Upper lobe of left lung (tissue), 6 donors: ENCODE measurements around the gene TTC7B. TPM values are rescaled to one million over a fixed set of nuclear protein-coding genes. Genes with fewer than 3 reads are reported as not detected.

Experiments
- ATAC-seq, 2 donors: fragments of 200-7000 bp; cut with Tn5 transposase; one replicate each; pipeline ENCODE4 v1.9.1; 2022; ENCODE audit warnings: mild to moderate bottlenecking in 2 of 2, moderate library complexity in 2 of 2; ENCODE audit not compliant: low FRiP score in 2 of 2
- DNase-seq, 2 donors: peaks; one replicate each; pipeline ENCODE4 v3.0.0-alpha.2; 2019 to 2020
- H3K27ac ChIP-seq, 4 donors: fragments of 200-600 bp; sonication (generic); one replicate each; pipeline ENCODE4 v1.5.1; 2016 to 2019
- H3K27me3 ChIP-seq, 4 donors: fragments of 200-600 bp; sonication (generic); one replicate each; pipeline ENCODE4 v1.5.1; 2017 to 2019
- H3K36me3 ChIP-seq, 4 donors: fragments of 200-600 bp; sonication (generic); one replicate each; pipeline ENCODE4 v1.5.1; 2016 to 2019
- H3K4me1 ChIP-seq, 4 donors: fragments of 200-600 bp; sonication (generic); one replicate each; pipeline ENCODE4 v1.5.1; 2018 to 2019
- H3K4me3 ChIP-seq, 4 donors: fragments of 200-600 bp; sonication (generic); one replicate each; pipeline ENCODE4 v1.5.1; 2017 to 2019; ENCODE audit warnings: mild to moderate bottlenecking in 2 of 4, moderate library complexity in 1 of 4
- H3K9me3 ChIP-seq, 4 donors: fragments of 200-600 bp; sonication (generic); one replicate each; pipeline ENCODE4 v1.5.1; 2018 to 2019
- EP300 ChIP-seq, 4 donors: sonication (generic); formaldehyde crosslinking; IDR thresholded peaks; one replicate each; pipeline ENCODE4 v1.5.1; 2017; ENCODE audit warnings: antibody characterized with exemption in 4 of 4, control low read depth in 2 of 4
- POLR2A ChIP-seq, 4 donors: fragments of 450-650 bp; IDR thresholded peaks; one replicate each; pipeline ENCODE4 v1.5.1; 2016 to 2017; ENCODE audit warnings: antibody characterized with exemption in 4 of 4, mild to moderate bottlenecking in 2 of 4
- POLR2AphosphoS5 ChIP-seq, 2 donors: sonication (generic); formaldehyde crosslinking; IDR thresholded peaks; one replicate each; pipeline ENCODE4 v1.5.1; 2017; ENCODE audit warnings: antibody characterized with exemption in 2 of 2
- WGBS, 2 donors: methylation state at CpG; one replicate each; pipeline ENCODE4 v1.1.5; 2017 to 2018; 5-methylcytosine and 5-hydroxymethylcytosine counted together
- total RNA-seq, 6 donors: library from RNA; depleted of rRNA in 4 of 6; stranded (reverse); fragments of >200 nt in 4 of 6; gene quantifications; one replicate each; pipeline versions ENCODE4 v1.1.0 to v1.2.1, GENCODE V29; 2016 to 2021
- TF ChIP-seq, protein P1 (sequence below), 6 experiments: fragments of 450-650 bp in 4 of 6; fragments of 200-600 bp in 2 of 6; sonication (generic) in 2 of 6; IDR thresholded peaks; one replicate each; pipeline ENCODE4 v1.5.1; 2016 to 2019; ENCODE audit warnings: antibody characterized with exemption in 6 of 6
- donor health status: DM: no; HTN: no; CAD: no; lungs with moderate emphysema.
- donor health status: DM: no; HTN: yes; CAD: no; lungs with severe emphysema.

TTC7B gene
- total RNA-seq, 6 donors from 2014 or later, result 13.5 to 87.3 (median 37.5) TPM

DNA sequence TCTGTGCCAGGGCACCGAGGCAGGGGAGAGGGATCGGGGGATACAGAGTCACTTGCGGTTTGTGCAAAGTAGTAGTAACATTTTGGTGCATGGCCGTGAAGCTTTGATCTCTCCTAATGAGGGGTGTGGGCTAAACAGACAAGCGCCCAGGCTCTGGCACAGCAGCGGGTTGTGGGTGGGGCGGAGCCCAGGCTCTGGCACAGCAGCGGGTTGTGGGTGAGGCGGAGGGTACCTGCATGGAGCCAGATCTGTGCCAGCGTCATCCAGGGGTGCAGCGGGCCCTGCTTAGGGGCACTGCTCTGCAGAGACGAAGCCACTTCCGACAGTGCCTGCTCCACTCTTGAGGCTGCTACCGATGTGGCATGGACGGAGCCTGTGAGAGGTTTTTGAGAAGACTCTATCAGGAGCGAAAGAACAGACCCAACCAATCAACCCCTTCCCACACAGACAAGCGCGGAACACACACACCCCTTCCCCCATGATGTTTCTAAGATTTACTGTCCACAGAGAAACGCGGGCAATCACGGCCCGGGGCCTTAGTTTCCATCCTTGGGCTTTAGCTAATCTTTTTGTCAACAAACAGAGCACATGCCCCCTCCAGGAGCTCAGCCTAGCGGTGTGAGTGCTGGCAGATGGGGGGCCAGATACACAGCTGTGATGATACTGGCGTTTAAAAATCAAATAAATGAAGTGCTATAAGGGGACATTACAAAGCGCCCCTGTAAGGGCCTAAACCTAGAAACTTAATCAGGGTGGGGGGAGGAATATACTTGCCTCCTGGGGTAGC is 222.8 kb downstream of the TTC7B start:
- no peaks in the 10 kb centered on the region for H3K4me1 ChIP-seq
- no peaks in the 10 kb centered on the region for H3K9me3 ChIP-seq
- no peak overlapping the region for H3K27ac ChIP-seq
- peak in 1 of 2 donors; percentile 32 for ATAC-seq
- peaks cover 0 to 10% (median 0%) of the 10 kb centered on the region in 4 donors for H3K36me3 ChIP-seq
- H3K27me3 ChIP-seq, result no peaks in the 10 kb centered on the region
- 91 to 93% methylated on average over 22 to 23 of the region's 25 CpGs for WGBS, 2 donors
- DNase-seq, result peak in 1 of 2 donors; percentile 73
- TF ChIP-seq POLR2A (IDR thresholded peaks at IDR 0.05), result no peak
- no peak for TF ChIP-seq EP300 (IDR thresholded peaks at IDR 0.05)
- TF ChIP-seq, protein P1, sequence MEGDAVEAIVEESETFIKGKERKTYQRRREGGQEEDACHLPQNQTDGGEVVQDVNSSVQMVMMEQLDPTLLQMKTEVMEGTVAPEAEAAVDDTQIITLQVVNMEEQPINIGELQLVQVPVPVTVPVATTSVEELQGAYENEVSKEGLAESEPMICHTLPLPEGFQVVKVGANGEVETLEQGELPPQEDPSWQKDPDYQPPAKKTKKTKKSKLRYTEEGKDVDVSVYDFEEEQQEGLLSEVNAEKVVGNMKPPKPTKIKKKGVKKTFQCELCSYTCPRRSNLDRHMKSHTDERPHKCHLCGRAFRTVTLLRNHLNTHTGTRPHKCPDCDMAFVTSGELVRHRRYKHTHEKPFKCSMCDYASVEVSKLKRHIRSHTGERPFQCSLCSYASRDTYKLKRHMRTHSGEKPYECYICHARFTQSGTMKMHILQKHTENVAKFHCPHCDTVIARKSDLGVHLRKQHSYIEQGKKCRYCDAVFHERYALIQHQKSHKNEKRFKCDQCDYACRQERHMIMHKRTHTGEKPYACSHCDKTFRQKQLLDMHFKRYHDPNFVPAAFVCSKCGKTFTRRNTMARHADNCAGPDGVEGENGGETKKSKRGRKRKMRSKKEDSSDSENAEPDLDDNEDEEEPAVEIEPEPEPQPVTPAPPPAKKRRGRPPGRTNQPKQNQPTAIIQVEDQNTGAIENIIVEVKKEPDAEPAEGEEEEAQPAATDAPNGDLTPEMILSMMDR (IDR thresholded peaks at IDR 0.05), result no peak
- TF ChIP-seq POLR2AphosphoS5 (IDR thresholded peaks at IDR 0.05), result no peak
- no peak overlapping the region for H3K4me3 ChIP-seq

DNA sequence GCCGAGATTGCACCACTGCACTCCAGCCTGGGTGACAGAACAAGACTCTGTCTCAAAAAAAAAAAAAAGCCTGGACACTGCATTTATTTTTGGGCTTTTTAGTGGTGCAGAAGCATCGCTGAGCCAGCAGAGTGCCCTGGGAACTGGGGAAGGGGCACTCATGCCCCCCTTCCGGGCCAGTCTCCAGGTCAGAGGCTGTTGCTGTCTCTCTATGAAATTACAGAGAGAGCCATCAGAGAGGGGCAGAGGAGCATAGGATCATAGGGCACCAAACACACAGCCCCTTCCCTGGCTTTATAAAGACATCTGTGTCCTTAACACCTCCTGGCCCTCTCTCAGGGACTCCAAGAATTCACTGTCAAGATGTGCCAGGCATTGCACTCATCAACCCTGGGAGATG is 223.6 kb downstream of the TTC7B start:
- Histone ChIP-seq H3K9me3 (no peaks in the 10 kb centered on the region), H3K4me3 (no peak overlapping the region), H3K4me1 (no peaks in the 10 kb centered on the region), H3K27ac (no peak overlapping the region), H3K36me3 (peaks cover 0 to 12% (median 0%) of the 10 kb centered on the region in 4 donors), H3K27me3 (no peaks in the 10 kb centered on the region)
- TF ChIP-seq EP300 (IDR thresholded peaks at IDR 0.05), result no peak
- TF ChIP-seq, protein P1 (IDR thresholded peaks at IDR 0.05), result no peak
- no peak for TF ChIP-seq POLR2AphosphoS5 (IDR thresholded peaks at IDR 0.05)
- no peak for TF ChIP-seq POLR2A (IDR thresholded peaks at IDR 0.05)
- WGBS, 2 donors, result 93 to 100% methylated on average over 3 of the region's 3 CpGs
- ATAC-seq (no peak), DNase-seq (no peak)

DNA sequence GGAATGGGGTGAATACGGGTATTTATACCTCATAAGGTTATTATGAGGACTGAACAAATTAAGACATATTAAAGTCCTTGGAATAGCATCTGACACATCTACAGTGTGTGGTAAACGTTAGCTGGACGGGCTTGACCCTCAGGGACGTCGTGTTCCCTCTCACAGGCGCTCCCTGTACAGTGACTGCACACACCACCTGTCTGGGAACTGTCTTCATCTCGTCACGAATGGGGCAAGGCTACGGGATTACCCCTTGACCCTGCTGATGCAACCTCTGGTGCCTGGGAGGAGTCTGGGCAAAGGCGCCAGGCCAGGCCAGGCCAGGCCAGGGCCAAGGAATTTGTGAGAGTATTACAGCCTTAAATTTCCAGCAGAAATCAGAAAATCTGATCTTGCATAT is 228.3 kb downstream of the TTC7B start:
- no peaks in the 10 kb centered on the region for H3K27me3 ChIP-seq
- DNase-seq (peak in 1 of 2 donors; percentile 46), ATAC-seq (peak in 1 of 2 donors; percentile 45)
- H3K27ac ChIP-seq, result no peak overlapping the region
- H3K36me3 ChIP-seq, result peaks cover 0 to 12% (median 0%) of the 10 kb centered on the region in 4 donors
- WGBS, 2 donors, result 90 to 97% methylated on average over 10 of the region's 10 CpGs
- TF ChIP-seq POLR2AphosphoS5 (IDR thresholded peaks at IDR 0.05) (peak; percentile 31 to 62), POLR2A (IDR thresholded peaks at IDR 0.05) (no peak)
- no peaks in the 10 kb centered on the region for H3K4me1 ChIP-seq
- H3K9me3 ChIP-seq, result no peaks in the 10 kb centered on the region
- H3K4me3 ChIP-seq, result no peak overlapping the region

DNA sequence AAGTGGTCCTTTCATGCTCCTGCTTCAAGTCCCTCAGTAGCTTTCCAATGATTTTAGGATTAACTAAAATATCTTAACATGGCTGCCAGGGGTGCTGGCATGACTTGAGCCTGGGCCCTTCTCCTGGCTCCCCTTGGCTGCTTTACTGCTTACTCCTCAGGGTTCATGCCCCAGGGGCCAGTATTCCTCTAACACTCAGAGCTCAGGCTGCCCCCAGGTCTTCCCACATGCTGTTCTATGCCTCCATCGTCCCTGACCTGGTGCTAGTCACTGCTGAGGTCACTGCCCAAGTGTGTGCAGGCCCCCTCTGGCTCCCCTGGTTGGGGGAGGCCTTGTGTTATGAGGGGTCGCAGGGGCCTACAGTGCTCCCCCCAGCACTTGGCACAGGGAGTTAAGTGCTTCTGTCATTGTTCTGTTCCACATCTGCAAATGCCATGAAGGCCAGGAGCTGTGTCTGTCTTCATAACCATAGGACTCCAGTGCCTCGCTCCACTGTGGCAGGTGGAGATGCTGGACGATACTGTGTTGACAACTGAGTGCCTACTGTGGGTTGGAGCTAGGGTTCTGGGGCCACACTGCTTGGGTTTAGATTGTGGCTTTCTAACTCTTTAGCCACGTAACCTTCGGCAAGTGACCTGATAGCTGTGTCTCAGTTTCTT is 228.8 kb downstream of the TTC7B start:
- Histone ChIP-seq H3K36me3 (peaks cover 0 to 12% (median 0%) of the 10 kb centered on the region in 4 donors), H3K4me1 (no peaks in the 10 kb centered on the region), H3K27ac (no peak overlapping the region), H3K4me3 (no peak overlapping the region), H3K27me3 (no peaks in the 10 kb centered on the region), H3K9me3 (no peaks in the 10 kb centered on the region)
- TF ChIP-seq EP300 (IDR thresholded peaks at IDR 0.05), result no peak
- no peak for ATAC-seq
- 94 to 97% methylated on average over 5 to 6 of the region's 6 CpGs for WGBS, 2 donors
- no peak for DNase-seq

DNA sequence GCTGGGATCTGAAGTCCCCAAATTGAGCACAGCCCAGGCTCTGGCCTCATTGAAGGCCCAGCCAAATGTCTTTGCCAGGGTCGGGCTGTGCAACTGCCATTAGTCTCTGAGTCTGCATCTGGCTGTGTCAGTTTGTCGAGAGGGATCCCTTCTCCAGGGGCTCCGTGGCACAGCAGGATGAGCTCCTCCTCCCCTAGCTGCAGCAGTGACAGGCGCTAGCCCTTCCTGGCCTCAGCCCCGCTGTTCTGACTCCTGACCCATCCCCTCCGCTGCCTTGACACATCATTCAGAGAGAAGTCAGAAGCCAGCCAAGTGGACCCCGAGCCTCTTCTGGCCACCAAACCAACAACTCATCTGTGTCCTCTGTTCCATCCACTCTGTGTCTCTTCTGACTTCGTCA is 231.1 kb downstream of the TTC7B start:
- TF ChIP-seq POLR2A (IDR thresholded peaks at IDR 0.05) (no peak), EP300 (IDR thresholded peaks at IDR 0.05) (no peak), POLR2AphosphoS5 (IDR thresholded peaks at IDR 0.05) (no peak)
- TF ChIP-seq, protein P1 (IDR thresholded peaks at IDR 0.05), result no peak
- no peaks in the 10 kb centered on the region for H3K4me1 ChIP-seq
- H3K4me3 ChIP-seq, result no peak overlapping the region
- DNase-seq (no peak), ATAC-seq (no peak)
- no peak overlapping the region for H3K27ac ChIP-seq
- WGBS, 2 donors, result 81 to 86% methylated on average over 6 to 8 of the region's 8 CpGs
- peaks cover 0 to 2% (median 0%) of the 10 kb centered on the region in 4 donors for H3K36me3 ChIP-seq
- no peaks in the 10 kb centered on the region for H3K27me3 ChIP-seq
- no peaks in the 10 kb centered on the region for H3K9me3 ChIP-seq
